Duodenal mucosa (tissue), 2 donors: ENCODE data around the gene IFNLR1.
A peak's percentile ranks its signal among the peaks of the same experiment; 100 is the strongest.

Experiments used
- H3K27ac ChIP-seq: one replicate; pipeline ENCODE4 v1.7.0; 2013; ENCODE audit warnings: low read depth, low read length
- H3K27me3 ChIP-seq, 2 donors: one replicate each; pipeline ENCODE4 v1.7.0; 2013; ENCODE audit warnings: low read length in 2 of 2, control low read depth in 1 of 2; ENCODE audit not compliant: insufficient read depth in 2 of 2, control insufficient read depth in 1 of 2
- H3K36me3 ChIP-seq, 2 donors: one replicate each; pipeline ENCODE4 v1.7.0; 2013; ENCODE audit warnings: low read length in 2 of 2, control low read depth in 1 of 2; ENCODE audit not compliant: insufficient read depth in 2 of 2, control insufficient read depth in 1 of 2
- H3K4me1 ChIP-seq, 2 donors: one replicate each; pipeline ENCODE4 v1.7.0; 2013; ENCODE audit warnings: low read length in 2 of 2, control low read depth in 1 of 2; ENCODE audit not compliant: insufficient read depth in 2 of 2, control insufficient read depth in 1 of 2
- H3K4me3 ChIP-seq, 2 donors: one replicate each; pipeline ENCODE4 v1.7.0; 2013; ENCODE audit warnings: low read length in 2 of 2, low read depth in 1 of 2
- H3K9ac ChIP-seq, 2 donors: one replicate each; pipeline ENCODE4 v1.7.0; 2013; ENCODE audit warnings: low read length in 2 of 2, low read depth in 1 of 2
- H3K9me3 ChIP-seq, 2 donors: one replicate each; pipeline ENCODE4 v1.7.0; 2013; ENCODE audit warnings: low read length in 2 of 2, control low read depth in 1 of 2; ENCODE audit not compliant: control insufficient read depth in 1 of 2

The IFNLR1 gene

DNA sequence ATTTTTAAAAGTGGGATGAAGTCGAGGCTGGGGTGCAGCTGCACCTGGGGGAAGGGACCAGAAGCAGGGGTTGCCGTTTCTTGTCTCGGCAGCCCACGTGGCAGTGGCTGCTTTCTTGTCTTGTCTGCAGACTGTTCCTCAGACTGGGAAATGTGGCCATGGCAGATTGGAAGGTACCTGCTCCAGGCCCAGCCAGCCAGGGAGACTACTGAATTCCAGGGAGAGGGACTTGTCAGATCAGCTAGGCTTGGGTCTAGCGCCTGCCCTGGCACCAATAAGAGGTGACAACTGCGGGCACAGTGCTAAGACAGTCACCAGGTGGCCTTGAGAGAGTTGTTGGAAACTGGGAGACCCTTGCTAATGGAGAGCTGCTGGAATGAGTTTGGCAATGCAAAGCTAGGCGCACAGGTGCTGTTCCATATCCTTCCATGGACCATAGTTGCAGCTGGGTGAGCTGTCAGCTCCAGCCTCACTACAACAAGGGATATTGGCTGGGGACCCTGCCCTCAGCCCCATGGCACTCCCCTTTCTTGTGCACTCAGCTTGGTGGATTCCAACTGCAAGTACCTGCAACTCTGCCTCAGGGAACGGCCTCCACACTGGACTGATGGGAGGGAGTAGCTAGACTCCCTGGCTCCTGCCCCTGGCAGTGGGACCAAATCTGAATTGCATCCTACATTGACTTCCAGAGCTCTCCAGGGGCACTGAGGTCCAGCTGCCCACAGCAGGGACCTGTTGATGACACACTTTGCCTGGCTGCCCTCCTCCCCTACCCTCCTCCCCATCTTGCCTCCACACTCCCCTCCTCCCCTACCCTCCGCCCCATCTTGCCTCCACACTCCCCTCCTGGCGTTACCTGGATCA, 34.2 kb downstream of the IFNLR1 start:
- H3K4me1 ChIP-seq: peaks cover 17 to 24% of the 10 kb centered on the region in 2 donors
- H3K27me3 ChIP-seq: peaks cover 0 to 4% of the 10 kb centered on the region in 2 donors
- H3K36me3 ChIP-seq: peaks cover 11 to 17% of the 10 kb centered on the region in 2 donors
- H3K9me3 ChIP-seq: no peaks in the 10 kb centered on the region
- H3K27ac ChIP-seq: no peak overlapping the region
- H3K4me3 ChIP-seq: no peak overlapping the region
- H3K9ac ChIP-seq: no peak overlapping the region

DNA sequence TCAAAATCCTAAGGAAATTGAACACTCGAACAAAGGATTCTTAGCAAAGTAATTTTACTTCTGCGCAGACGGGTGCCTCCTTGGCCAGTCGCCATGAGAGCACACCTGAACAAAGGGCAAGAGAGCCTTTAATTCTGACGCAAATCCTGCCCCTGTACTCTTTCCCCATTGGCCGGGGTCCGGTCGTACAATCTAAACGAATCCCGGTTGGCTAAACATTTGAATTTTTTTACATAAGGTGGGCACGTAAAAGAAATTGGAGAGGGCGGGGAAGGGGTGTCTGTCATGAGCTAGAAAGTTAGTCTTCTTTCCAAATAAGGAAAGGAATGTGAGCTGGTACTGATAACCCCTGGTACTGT, 35.9 kb downstream of the IFNLR1 start:
- H3K27ac ChIP-seq: peak overlapping the region; percentile 38

DNA sequence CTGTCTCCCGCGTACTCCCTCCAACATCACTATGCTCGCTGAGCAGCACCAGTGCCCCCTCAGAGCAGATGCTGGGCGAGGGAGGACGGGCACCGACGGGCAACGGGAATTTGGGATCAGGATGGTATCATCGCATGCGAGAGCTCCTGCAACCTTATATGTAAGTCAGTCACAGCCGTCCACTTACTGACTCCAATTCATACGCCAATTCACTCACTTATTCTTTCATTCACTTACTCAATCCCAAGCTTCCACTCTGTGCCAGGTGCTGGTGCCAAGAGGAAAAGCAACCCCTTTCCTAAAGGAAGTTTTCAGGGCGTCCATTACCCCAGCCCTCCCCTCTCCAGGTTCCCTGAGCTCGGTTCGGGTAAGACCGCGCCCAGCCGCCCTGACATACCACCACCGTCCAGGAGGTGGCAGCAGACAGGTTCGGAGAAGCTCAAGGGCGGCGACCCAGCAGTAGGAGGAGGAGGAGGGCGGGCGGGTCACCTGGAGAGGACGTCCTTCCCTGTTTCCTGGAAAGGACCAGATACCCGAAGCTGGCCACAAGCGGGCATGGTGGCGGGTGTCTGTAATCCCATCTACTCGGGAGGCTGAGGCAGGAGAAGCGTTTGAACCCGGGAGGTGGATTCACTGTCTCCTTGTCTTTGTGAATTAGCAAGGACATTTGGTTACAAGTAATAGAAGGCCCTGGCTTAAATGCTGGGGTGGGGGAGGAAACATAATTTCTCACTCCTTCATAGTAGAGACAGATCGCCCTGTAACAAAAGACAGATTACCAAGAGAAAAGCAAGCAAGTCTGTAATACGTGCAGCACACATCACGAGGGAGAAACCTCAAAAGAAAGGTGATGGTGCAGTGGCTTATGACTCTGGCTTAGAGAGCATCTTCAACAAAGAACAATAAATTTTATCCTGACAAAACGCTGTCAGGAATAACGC, 36.6 kb downstream of the IFNLR1 start:
- peak overlapping the region; percentile 38 for H3K27ac ChIP-seq
- H3K36me3 ChIP-seq: no peaks in the 10 kb centered on the region
- peak overlapping the region; percentile 48 to 63 for H3K4me3 ChIP-seq
- H3K9ac ChIP-seq: peak overlapping the region; percentile 35 to 48
- H3K27me3 ChIP-seq: peaks cover 0 to 4% of the 10 kb centered on the region in 2 donors
- no peaks in the 10 kb centered on the region for H3K9me3 ChIP-seq
- H3K4me1 ChIP-seq: peaks cover 17 to 20% of the 10 kb centered on the region in 2 donors

More for the DNA sequence above, 35.9 kb downstream of the IFNLR1 start:
- peaks cover 0 to 4% of the 10 kb centered on the region in 2 donors for H3K27me3 ChIP-seq
- H3K9ac ChIP-seq: peak overlapping the region in 1 of 2 donors; percentile 35
- peaks cover 1 to 6% of the 10 kb centered on the region in 2 donors for H3K36me3 ChIP-seq
- peak overlapping the region; percentile 40 to 63 for H3K4me3 ChIP-seq
- peaks cover 17 to 24% of the 10 kb centered on the region in 2 donors for H3K4me1 ChIP-seq
- H3K9me3 ChIP-seq: no peaks in the 10 kb centered on the region

DNA sequence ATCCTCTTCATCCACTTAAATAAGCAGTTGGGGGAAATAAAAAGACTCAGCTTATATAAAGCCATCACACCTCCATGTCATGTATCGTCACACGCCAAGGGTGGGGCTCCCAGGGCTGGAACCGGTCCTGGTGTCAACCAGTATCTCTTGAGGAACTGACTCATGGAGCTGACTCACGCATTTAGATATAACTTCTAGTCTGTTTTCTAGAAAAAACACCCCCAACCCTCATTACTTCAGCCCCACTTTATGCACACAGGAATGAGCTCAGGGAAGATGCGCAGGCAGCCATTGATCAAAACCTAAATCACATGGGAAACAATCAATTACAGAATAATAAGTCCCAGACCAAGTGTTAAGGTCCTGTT, 37.2 kb downstream of the IFNLR1 start:
- H3K9me3 ChIP-seq: no peaks in the 10 kb centered on the region
- no peak overlapping the region for H3K27ac ChIP-seq
- peaks cover 10 to 13% of the 10 kb centered on the region in 2 donors for H3K4me1 ChIP-seq
- peaks cover 0 to 4% of the 10 kb centered on the region in 2 donors for H3K27me3 ChIP-seq
- H3K4me3 ChIP-seq: peak overlapping the region; percentile 48 to 63
- no peaks in the 10 kb centered on the region for H3K36me3 ChIP-seq
- H3K9ac ChIP-seq: peak overlapping the region in 1 of 2 donors; percentile 35

DNA sequence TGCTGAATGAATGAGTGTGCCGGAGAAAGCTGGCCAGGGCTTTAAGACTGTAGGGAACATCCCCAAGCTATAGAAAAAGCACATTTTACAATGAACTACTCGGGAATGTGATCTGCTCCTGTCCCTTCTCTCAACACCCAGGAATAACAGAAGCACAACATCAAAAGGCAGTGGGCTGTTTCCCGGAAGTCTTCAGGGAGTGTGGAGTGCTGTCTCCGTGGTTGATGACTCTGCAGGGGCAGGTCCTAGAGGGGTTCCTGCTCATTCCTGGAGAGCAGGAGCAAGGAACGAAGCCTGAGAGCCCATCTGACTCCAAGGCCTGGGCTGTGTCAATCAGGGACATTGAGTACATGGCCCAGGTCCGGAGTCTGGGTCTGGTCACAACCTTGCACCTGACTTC, 39.3 kb downstream of the IFNLR1 start:
- Histone ChIP-seq H3K9ac (no peak overlapping the region), H3K27ac (no peak overlapping the region), H3K36me3 (no peaks in the 10 kb centered on the region), H3K4me1 (peaks cover 17 to 25% of the 10 kb centered on the region in 2 donors), H3K4me3 (no peak overlapping the region), H3K9me3 (no peaks in the 10 kb centered on the region), H3K27me3 (peaks cover 0 to 4% of the 10 kb centered on the region in 2 donors)

DNA sequence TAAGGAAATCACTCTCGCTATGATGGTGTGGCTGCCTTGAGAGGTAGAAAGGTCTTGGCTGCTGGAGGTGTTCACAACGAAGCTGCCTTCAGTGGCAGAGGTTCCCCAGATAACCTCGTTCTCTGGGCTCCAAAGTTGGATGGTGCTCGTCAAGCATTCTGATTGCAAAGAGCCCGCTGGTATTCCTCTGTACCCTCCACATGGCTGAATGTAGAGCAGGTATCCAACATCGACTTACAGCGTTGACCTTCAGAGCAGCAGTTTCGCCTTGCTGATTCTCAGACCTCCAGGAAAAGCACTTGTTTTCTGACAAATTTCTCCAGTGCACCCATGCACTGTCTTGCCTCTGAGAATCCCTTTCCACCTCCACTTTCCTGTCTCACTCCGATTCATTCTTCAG, 39.9 kb downstream of the IFNLR1 start:
- Histone ChIP-seq H3K9me3 (no peaks in the 10 kb centered on the region), H3K4me1 (peaks cover 17 to 25% of the 10 kb centered on the region in 2 donors), H3K27ac (no peak overlapping the region), H3K9ac (no peak overlapping the region), H3K4me3 (no peak overlapping the region), H3K36me3 (no peaks in the 10 kb centered on the region), H3K27me3 (no peaks in the 10 kb centered on the region)

DNA sequence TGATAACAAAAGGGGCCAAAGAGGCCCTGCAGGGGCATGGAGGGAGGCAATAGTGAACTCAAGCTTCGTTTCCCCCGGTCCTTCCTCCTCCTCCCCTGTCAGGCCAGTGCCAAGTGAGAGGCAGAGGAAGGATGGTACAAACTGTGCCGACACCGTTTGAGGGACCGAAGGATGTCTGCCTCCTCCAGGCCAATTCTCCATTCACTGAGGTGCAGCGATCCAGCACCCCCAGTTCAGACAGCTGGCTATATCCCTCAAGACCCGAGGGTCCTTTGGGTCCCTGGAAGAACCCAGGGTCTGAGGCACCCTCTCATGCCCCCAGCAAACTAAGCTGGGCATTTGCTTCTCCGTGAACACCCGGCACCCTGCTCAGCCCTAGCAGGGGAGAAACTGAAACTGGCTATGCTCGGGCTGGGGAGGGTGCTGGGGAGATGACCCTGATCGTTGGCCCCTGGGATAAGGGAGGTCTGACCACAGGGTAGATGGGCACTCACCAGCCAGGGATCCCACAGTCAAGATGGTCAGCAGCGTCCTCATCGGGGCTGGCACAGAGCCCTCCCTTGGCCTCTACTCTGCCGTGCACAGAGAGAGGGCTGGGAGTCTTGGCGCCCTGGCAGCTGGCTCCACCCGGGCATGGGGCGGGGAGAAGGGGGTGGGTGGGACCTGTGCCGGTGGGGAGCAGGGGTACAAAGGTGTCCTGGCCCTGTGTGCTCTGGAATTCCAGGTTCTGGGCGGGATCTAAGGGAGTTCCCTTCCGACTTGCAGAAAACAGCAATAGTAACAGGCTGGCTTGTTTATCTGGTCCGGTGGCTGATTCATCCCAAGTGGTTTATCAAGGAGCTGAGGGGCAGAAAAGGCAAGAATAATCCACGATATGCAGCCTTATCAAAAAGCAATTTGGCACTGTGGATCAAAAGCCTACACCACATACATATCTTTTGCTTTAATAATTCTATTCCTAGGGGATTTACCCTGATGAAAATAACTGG, 44.2 kb downstream of the IFNLR1 start, which contains the start of gene IL22RA1:
TSS of gene IL22RA1 (minus strand) at position 595 of the 989 bp plus-strand sequence. CDS start at position 537, 58 bp downstream.
- Histone ChIP-seq H3K9ac (peak within 1 kb of the TSS; percentile 64 to 84), H3K4me3 (peak within 1 kb of the TSS; percentile 68 to 84), H3K9me3 (no peaks in the 10 kb centered on the region), H3K27me3 (no peaks in the 10 kb centered on the region), H3K36me3 (peaks cover 0 to 4% of the 10 kb centered on the region in 2 donors), H3K27ac (peak within 1 kb of the TSS; percentile 16), H3K4me1 (peaks cover 20 to 25% of the 10 kb centered on the region in 2 donors)

DNA sequence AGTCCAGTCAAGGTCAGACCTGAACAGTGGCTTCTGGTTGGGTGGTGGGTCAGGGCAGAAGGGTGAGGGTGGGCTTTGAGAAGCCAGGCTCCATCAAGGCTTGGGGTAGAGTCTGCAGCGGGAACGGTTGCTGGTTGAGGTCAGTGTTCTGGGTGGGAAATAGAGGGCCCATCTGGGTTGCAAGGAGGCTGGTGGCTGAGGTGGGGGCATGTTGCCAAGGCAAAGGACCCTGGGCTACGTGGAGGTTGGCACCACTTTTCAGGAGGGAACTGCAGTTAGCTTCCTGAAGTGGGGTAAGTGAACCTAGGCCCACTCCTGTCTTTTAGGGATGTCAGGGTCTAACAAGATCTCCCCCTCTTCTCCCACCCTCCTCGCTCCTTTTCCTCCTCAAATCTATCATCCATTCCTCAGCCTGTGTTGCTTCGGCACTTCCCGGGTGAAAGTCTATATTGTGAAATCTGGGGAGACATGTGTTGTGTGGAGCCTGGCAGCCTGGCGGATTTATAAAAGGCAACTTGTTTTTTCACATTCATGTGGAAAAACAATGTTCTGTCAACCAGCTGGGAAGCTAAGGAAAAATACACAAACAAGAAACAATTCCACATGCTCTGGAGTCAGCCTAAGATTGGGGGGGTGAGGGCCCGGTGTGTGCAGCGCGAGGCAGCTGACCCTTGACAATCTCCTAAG, 45.6 kb downstream of the IFNLR1 start:
- H3K27me3 ChIP-seq: no peaks in the 10 kb centered on the region
- H3K9me3 ChIP-seq: no peaks in the 10 kb centered on the region
- peak overlapping the region; percentile 68 to 84 for H3K4me3 ChIP-seq
- peaks cover 0 to 14% of the 10 kb centered on the region in 2 donors for H3K36me3 ChIP-seq
- no peak overlapping the region for H3K27ac ChIP-seq
- H3K9ac ChIP-seq: peak overlapping the region; percentile 64 to 84
- H3K4me1 ChIP-seq: peaks cover 20 to 25% of the 10 kb centered on the region in 2 donors

DNA sequence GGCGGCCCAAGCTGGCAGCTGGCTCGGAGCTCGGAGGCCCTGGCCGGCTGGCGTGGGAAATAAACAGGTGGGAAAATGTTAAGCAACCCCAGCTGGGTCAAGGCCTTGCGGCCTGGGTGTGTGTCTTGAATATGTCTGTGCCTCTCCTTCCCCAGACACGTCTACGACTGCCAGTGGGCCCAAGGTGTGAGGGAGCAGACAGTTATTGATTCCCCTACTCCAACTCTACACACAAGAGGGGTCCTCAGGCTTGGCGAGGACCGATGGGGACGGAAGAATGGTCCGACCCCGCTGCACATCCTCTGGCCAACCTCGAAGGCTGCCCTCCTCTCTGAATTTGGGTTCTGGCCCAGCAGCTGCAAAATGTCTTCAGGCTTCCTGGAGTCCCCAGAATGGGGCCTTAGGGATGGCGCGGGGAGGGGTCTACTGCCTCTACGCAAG, 46.3 kb downstream of the IFNLR1 start:
- Histone ChIP-seq H3K4me1 (peaks cover 20 to 25% of the 10 kb centered on the region in 2 donors), H3K9me3 (no peaks in the 10 kb centered on the region), H3K9ac (peak overlapping the region in 1 of 2 donors; percentile 58), H3K4me3 (peak overlapping the region; percentile 68 to 84), H3K36me3 (peaks cover 0 to 19% of the 10 kb centered on the region in 2 donors), H3K27ac (no peak overlapping the region), H3K27me3 (no peaks in the 10 kb centered on the region)
